GM19035 (cell line): ENCODE measurements around the gene GM2A.
"Not testable (repeated sequence)": the region's sequence is repeated elsewhere in the genome, so short reads cannot be mapped to it uniquely, and the experiment has no call there.

Experiments
- ATAC-seq: cut with Tn5 transposase; IDR thresholded peaks from one replicate; pipeline ENCODE4 v1.9.1; 2021; ENCODE audit not compliant: unreplicated experiment

Gene GM2A

DNA sequence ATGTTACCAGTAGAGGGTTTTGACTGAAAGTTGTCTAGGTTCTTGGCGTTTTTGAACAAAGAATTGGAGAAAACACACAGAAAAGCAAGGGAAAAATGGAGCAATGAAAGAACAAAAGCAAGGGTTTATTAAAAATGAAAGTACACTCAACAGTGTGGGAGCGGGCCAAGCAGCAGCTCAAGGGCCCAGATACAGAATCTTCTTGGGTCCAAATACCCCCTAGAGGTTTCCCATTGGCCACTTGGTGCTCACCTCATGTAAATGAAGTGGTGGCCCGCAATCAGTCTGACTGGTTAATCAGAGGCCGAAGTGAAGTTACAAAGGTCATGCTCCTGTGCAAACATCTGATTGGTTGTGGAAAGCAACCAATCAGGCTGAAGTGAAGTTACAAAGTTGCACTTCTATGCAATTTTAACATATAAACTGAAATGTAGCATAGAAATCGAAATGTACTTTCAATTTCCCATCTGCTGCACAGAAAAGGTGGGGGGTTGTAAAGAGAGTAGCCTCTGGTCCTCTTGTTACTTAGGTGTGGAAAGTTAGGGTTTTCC lies 1.9 kb upstream of the GM2A start:
- ATAC-seq, result no peak

DNA sequence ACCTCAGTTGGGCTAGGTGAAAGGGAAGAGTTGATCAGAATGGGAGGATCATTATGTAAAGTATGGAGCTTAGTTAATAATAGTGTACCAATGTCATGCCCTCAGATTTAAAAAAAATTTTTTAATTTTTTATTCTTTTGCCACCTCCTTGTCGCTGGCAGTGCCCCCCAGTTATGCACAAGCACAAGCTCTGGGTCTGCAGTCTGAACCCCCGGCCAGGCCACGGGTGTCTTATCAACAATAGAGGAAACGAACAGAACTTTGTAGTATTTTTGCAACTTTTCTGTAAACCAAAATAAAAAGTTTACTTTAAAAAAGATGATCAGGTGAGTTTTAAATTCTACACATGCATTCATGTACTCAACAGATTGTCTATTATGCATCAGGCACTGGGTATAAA lies 1.4 kb upstream of the GM2A start:
- ATAC-seq, result no peak

DNA sequence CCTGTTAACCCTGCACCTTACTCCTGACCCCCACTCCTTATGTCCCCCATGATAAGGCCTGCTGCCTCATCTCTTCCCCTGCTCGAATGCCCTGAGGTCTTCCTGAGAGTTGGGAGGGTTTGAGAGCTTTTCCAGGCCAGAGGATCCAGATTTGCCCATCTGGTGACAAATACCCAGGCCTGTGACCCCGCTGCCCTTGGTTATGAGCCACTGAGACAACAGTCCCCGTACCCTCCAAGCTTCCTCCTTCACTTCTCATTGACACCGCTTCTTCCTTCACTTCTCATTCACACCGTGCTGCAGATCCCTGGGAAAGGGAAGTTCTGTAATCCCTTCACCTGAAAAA lies 593 bp downstream of the GM2A start:
- no peak for ATAC-seq

DNA sequence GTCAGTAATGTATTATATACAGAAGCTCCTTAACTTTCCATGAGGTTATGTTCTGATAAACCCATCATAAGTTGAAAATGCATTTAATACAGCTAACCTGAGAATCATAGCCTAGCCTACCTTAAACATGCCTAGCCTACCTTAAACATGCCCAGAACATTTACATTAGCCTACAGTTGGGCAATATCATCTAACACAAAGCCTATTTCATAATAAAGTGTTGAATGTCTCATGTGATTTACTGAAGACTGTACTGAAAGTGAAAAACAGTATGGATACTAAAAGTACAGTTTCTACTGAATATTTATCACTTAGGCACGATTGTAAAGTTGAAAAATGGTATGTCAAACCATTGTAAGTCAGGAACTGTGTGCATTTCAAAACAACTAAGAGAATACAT lies 1.6 kb downstream of the GM2A start:
- ATAC-seq, result no peak

DNA sequence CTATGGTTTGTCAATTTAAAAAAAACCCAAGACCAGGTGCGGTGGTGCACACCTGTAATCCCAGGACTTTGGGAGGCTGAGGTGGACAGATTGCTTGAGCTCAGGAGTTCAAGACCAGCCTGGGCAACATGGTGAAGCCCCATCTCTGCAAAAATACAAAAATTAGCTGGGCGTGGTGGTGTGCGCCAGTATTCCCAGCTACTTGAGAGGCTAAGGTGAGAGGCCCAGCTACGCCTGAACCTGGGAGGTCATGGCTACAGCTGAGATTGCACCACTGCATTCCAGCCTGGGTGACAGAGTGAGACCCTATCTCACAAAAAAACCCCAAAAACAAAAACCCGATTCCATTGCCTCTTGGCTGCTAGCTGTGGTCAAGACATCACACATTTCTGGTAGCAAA lies 2.0 kb downstream of the GM2A start:
- ATAC-seq, result not testable (repeated sequence)

DNA sequence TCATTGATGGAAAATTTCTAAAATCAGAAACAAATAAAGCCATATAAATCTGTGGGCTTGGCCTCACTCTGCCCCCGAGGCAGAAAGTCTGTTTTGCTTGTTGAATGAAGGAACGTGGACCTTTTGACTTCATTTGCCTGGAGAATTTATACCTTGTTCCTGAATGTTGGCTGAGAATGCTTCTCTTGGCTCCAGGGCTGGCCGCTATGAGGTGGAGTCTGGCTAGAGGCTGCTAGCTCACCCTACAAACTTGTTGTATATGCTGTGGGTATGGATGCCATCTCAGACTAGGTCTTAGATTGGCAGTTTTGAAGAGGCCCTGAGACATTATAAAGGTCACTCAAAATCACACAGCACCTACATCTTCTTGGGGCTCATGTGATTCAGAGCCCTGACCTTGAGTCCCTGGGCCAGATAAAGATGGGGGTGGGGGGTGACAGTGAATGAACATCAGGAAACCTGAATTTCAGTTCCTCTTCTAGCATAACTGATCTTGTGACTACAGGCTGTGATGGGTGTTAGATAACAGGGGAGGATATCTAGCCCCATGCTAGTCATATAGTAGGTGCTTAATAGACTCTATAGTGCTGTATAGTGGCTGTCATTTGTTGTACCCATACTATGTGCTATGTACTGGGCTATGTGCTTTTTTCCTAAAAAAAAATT lies 2.8 kb downstream of the GM2A start:
- peak; percentile 34 for ATAC-seq

DNA sequence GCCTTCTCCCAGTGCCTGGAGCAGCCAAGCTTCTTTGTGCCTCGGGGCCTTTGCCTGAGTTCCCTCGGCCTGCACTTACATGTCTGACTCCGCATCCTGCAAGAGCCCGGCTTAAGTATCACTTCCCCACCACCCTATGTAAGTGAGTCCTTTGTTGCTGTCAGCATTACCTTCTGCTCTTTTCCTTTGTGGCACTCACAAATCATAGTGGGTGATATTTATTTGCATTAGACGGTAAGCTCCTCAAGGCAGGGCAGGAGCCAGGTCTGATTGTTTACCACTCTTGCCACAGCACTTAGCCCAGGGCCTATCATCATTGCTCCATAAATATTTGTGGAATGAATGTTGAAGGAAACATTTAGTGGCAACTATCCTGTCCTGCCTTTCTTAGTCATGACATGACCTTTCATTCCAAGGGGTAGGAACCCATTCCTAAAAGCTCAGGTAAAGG lies 4.8 kb downstream of the GM2A start:
- ATAC-seq, result peak; percentile 22

DNA sequence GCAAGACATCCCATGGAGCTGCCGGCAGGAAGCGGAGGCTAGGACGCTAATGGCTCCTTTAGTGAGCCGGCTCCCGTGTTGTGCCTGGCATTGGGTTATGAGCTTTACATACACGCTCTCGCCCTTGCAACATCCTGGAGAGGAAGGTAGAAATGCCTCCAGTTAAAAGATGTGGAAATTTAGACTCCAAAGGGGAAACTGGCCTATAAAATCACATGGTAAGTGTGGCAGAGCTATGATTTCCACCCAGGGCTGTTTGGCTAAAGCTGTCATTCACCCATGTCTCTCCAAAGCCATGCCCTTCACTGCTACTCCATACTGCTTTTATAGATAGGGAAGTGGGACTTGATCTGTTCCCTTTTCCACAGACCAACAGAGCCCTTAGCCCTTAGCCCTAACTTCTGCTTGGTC lies 5.2 kb downstream of the GM2A start:
- no peak for ATAC-seq

DNA sequence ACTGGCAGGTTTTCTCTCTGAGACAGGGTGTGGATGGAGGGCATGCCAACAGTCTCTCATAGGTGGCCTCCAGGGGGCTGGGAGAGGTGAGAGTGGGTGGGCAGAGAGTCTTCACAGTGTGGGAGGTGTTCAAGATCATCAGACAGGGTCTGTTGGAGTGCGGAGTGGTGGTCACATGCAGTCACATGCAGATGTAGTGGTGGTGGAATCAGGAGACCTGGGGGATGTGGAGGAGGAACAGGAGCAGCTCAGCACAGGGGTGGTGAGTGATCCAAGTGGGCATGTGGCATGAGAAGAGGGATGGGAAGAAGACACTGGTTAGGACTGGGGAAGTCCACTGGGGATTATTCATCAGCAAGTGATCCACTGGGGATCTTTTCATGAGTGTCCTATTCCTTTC lies 5.8 kb downstream of the GM2A start:
- ATAC-seq, result no peak

DNA sequence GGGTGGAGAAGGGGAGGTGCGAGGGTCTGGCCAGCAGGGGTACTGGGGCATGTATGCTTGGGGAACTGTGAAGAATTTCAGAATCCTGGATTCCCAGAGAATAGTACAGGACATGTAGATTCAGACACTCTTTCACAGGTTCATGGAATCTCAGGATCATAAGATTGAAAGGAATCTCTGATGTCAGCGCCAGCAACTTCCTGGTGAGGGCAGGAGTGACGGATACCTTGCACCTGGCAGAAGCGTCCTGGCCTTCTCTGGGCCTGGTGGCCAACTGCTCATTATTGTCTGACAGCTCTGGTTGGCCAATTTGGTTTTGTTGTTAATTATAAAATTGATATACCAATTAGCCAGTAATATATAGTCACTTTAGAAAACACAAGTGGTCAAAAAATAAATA lies 6.9 kb downstream of the GM2A start:
- no peak for ATAC-seq

DNA sequence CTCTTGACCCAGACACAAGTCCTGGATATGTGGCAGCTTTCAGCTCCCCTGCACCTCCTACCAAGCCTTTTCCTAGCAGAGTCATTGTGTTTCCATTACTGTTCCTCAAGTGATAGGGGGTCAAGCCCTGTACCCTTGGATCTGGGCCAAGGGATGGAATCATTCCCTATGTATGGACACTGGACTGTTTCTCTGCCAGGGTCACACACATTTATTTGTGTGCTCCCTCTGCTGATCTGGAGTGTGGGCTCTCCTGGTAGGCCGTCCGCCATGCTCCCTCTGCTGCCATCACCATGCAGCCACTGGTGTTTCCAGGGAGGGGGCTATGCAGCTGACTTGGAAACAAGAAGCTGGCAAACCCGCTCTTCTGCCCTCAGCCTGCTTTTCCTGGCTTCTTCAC lies 9.5 kb downstream of the GM2A start:
- no peak for ATAC-seq

DNA sequence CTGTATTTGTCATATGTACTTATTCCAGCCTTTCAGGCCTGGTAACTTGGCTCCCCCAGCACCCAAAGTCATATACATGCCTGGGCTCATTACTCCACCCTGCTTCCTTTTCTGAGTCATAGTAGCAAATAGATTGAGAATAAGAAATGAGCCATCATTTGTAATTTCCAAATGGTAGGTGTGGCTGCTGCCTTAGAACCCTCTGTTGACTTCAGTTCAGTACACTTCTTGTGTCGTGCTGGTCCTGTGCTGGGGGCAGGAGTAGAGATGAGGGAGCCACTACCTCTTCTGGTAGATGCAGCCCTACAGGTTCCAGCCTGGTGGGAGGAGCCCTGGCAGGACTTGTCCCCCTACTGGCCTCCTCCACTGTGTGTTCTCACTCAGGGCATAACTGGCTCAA lies 11.1 kb downstream of the GM2A start:
- ATAC-seq, result no peak

DNA sequence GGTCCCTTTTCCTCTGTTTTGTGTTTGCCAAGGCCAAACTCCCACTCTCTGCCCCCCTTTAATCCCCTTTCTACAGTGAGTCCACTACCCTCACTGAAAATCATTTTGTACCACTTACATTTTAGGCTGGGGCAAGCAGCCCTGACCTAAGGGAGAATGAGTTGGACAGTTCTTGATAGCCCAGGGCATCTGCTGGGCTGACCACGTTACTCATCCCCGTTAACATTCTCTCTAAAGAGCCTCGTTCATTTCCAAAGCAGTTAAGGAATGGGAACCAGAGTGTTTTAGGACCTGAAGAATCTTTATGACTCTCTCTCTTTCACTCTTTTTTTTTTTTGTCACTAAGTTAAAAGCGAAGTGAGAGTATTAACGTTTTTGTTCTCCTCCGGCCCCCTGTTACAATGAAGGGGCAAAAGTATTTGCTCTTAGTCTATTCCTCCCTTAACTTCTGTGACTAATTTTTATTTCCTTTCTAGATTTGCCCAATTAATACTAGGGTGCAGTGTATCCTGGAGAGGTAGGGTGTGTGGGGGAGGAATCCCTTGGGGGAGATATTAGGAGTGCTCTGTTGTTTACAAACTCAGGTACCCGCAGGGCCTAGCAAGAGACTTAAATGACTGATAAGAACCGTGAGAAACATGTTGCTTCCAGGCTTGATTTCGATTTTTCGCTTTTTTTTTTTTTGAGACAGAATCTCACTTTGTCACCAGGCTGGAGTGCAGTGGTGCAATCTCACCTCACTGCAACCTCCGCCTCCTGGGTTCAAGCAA lies 14.7 kb downstream of the GM2A start:
- ATAC-seq, result no peak

DNA sequence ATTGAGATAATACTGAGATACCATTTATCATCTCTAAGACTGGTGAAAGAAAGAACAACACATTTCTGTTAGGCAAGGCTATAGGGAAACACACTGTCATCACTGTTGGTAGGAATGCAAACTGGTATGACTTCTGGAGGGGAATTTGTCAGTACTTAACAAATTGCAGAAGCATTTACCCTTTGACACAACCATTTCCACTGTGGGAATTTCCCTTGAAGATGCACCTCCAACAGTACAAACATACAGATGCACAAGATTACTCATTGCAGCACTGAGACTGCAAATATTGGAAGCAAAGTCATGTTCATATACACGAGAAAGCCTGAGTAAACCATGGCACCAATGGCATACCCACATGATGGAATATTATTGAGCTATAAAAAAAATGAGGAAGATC lies 17.6 kb downstream of the GM2A start:
- peak; percentile 84 for ATAC-seq

DNA sequence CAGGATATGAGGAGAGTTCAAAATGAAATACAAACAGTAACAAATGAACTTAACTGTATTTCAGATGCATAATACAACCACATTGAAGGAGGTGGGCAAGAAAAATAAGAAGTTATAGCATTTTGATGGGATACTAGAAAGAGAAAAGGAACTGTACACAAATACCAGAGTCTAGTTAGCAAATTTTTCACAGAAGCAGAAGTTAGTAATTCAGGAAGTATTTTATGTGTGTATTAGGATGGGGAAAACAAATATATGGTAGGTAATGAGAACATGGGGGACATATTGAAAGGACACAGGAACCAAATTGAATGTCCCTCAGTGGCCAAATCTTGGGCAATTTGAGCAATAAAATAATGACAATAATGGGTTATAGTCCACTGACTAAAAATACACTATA lies 18.4 kb downstream of the GM2A start:
- ATAC-seq, result no peak

DNA sequence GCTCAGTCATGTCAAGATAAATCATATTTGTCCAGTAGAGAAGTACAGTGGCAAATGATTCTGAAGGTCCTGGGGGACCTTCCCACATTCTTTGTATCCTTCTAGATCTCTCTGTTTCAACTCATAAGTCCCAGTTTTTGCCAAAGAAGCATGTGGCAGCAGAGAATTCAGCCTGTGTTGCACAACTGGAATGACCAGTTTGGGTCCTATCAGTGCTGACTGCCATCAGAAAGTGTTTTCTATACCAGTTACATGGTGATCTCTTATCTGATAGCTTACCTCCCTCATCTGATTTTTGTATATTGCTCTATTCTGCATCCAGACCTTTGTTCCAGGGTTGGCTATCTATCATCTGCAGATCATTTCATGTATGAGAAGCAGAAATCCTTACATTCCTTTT lies 21.7 kb downstream of the GM2A start:
- ATAC-seq, result no peak

DNA sequence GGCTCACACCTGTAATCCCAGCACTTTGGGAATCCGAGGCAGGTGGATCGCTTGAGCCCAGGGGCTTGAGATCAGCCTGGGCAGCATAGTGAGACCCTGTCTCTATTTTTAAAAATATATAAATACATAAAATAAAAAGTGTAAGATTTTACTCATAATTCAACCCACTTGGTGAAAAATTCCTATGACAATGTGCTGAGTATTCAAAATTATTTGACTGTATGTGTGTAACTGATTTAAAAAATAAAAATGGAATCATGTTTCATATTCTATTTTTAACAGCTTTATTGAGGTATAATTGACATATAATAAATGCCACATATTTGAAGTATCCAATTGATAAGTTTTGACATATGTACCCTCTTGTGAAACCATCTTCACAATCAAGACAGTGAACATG lies 22.8 kb downstream of the GM2A start:
- no peak for ATAC-seq

DNA sequence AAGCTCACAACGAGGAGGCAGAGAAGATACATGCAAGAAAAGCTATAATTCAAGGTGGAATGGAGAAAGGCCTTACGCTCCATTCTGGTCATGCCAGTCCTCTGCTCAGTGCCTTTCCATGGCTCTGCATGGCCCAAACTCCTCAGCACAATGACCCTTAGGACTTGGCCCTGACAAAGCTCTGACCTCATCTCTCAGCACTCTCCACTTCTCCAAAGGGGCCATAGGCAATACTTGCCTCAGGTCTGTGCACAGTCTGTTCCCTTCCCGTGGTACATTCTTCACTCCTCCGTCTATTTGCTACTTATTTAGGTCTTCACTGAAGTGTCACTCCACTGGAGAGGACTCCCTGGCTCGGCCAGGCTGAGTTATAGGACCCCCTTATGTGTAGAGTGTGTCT lies 25.9 kb downstream of the GM2A start:
- ATAC-seq, result no peak

DNA sequence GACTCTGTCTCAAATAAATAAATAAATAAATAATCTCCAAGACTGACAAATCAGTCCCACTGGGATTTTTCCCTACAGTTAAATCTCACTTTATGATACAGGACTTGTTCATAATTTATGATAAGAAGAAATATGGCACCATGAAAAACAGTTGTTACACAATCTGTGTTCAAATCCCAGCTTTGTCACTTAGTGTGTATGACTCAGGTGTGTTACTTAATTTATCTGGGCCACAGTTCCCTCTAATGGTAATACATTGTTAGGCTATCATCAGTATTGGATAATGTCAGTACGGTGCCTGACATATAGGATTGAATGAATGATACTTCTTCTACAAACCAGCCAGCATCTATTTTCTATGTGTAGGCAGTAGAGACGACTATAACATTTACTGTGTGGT lies 27.5 kb downstream of the GM2A start:
- no peak for ATAC-seq

DNA sequence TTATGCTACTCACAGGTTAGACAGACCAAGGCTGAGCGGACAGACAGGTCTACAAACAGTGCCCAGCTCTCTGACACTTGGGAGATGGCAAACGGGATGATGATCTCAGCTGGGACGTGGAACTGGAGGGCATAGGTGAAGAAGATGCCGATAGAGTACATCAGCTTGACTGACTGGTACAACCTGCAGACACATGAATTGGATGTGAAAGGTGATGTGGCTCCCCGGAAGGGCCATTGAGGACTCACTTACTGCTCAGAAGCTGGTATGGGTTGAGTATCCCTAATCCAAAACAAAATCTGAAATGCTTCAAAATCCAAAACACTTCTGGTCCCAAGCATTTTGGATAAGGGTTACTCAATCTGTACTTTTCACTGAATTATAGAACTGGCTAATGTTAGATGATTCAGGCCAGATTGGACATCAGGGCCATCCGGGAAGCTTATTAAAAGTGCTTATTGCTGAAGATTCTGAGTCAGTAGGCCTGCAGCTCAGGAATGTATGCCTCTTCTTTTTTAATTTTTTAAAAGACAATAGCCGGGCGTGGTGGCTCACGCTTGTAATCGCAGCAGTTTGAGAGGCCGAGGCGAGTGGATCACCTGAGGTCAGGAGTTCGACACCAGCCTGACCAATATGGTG lies 28.1 kb downstream of the GM2A start:
- no peak for ATAC-seq

DNA sequence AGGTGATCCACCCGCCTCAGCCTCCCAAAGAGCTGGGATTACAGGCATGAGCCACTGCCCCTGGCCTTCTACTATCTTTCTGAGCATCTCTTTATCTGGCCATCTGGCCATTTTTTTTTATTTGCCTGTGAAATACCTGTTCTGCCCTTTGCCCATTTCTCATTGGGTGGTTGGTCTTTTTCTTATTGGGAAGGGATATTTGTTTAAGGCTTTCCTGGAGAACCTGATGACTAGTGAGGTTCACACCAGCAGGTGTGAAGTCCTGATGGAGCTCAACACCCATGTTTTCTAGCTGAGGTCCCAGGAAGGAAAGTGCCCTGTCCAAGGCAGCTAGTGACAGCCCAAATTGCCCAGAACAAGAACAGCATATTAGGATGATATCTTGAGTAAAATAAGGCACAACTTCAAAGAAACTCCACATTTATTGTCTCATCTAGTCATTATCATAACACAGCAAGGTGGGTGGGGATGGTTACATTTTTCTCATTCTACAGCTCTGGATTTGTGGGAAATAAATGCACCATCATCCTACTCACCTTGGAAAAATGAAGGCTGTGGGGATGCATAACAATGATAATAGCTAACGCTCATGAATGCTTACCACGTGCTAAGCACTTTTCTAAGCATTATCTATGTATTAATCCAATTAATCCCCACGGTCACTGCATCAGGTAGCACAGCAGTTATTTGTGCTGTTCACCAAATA lies 30.3 kb downstream of the GM2A start:
- no peak for ATAC-seq
